GM13976 (cell line): ENCODE data around the gene ADAR.

Experiments
- DNase-seq: peaks from one replicate; pipeline ENCODE4 v3.0.0; 2012; ENCODE audit warnings: low spot score
- in situ Hi-C: fragments of 300-500 bp; cut with MboI; formaldehyde crosslinking; loops from one replicate; pipeline ENCODE4 v1.12.0; 2022; ENCODE audit warnings: low sequenced_read_pairs, mixed read lengths, inconsistent platforms; ENCODE audit not compliant: unreplicated experiment
- TF ChIP-seq, protein P1 (sequence below): IDR thresholded peaks from 2 replicates; pipeline ENCODE4 v1.5.1; 2012; ENCODE audit warnings: borderline replicate concordance, mild to moderate bottlenecking; ENCODE audit not compliant: insufficient read depth; ENCODE audit errors: extremely low read depth, missing control alignments, control extremely low read depth

Gene ADAR

DNA sequence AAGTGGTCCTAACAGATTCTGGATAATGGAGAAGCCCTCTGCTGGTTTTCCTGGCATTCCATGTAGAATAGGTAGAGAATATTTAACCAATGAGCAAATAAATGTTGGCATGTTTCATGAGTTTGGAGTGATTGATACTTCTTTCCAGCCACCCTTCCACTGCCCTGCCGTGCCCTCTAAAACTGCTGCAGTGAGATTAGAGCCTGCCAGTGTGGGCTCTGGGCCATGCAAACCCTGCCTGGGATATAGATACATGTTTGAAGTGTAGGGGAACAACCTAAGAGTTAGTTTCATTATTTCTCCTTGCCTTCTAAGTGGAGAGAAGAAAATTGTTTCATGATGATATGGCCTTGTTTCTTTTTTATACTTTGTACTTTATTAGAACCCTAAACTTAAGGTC is 60.0 kb downstream of the ADAR start:
- DNase-seq = no peak
- in situ Hi-C loops = no loop called here
- TF ChIP-seq, protein P1, sequence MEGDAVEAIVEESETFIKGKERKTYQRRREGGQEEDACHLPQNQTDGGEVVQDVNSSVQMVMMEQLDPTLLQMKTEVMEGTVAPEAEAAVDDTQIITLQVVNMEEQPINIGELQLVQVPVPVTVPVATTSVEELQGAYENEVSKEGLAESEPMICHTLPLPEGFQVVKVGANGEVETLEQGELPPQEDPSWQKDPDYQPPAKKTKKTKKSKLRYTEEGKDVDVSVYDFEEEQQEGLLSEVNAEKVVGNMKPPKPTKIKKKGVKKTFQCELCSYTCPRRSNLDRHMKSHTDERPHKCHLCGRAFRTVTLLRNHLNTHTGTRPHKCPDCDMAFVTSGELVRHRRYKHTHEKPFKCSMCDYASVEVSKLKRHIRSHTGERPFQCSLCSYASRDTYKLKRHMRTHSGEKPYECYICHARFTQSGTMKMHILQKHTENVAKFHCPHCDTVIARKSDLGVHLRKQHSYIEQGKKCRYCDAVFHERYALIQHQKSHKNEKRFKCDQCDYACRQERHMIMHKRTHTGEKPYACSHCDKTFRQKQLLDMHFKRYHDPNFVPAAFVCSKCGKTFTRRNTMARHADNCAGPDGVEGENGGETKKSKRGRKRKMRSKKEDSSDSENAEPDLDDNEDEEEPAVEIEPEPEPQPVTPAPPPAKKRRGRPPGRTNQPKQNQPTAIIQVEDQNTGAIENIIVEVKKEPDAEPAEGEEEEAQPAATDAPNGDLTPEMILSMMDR = no peak

DNA sequence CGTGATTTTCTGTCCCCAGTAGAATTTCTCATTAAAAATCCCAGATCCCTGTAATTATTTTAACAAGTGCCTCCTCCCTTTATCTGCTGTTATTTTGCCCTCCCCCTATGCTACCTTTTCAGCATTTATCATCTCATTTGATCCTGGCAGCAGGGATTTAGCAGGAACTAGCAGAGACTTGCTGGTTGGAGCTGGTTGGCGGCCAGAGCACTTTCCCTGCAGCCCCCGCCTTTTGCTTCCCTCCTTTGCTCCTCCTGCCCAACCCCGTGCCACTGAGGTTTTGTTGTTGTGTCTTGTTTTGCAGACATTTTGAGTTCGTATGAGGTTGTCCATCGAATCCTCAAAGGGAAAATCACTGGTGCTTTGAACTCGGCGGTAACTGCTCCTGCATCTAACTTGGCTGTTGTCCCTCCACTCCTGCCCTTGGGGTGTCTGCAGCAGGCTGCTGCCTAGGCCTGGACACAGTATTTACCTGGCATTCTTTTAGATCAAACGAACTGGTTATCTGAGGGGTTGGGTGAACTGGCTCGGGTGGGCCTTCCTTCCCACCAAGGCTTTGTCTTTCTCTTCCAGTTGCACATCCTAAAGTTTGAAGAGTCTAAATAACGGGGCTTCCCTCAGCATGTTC is 60.8 kb downstream of the ADAR start:
- in situ Hi-C loops = no loop called here
- TF ChIP-seq, protein P1 = no peak
- no peak for DNase-seq

DNA sequence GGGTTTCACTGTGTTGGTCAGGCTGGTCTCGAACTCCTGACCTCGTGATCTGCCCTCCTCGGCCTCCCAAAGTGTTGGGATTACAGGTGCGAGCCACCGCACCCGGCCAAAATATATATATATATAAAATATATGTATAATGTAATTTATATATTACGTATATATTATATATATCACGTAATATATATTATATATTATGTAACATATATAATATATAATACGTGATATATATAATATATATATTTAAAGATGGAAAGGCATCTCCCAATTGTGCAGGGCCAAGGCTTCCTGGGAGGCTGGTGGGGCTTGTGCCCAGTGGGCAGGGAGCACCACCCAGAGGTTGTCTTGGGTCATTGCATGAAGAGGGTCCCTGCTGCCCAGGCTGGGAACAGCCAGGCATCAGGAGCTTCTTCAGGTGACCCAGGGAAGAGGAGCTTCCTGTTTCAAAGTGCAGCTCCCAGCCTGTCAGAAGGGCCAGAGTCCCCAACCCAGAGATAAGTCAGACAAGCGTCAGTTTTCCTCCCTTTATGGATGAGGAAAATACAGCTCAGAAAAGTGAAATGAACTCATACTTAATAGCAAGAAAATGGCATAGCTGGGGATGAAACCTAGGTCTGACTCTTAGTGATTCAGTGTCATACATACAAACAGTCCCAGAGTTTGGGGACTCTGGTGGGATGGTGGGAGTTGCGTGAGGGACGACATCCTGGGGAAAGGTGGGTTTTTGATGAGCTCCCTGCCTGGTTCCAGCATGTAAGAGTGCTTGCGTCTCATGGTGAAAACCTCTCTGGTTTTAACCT is 61.5 kb downstream of the ADAR start:
- peak; percentile 84 for DNase-seq
- in situ Hi-C loops = no loop called here
- TF ChIP-seq, protein P1 = peak; percentile 86

DNA sequence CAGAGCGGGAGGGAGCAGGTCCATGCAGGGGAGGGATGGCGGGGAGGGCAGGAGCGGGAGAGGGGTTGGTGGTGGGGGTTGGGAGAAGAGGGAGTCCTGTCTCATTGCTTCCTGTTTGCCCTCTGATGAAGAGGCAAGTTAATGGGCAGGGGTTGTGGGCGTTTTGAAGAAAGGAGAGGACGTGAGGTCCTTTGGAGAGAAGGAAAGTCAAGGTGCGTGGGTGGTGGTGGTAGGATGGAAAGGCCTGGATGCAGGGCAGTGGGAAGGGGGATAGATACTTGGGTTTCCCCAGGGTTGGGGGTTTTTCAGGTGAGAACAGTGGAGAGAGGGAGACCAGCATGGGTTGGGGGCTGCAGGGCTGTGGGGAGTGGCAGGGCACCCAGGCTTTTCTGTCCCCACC is 66.8 kb downstream of the ADAR start:
- TF ChIP-seq, protein P1 = no peak
- in situ Hi-C loops = loop anchor here (5.0 kb wide), 1 partner anchor 59 kb away; no protein-coding TSS in a partner anchor
- no peak for DNase-seq

DNA sequence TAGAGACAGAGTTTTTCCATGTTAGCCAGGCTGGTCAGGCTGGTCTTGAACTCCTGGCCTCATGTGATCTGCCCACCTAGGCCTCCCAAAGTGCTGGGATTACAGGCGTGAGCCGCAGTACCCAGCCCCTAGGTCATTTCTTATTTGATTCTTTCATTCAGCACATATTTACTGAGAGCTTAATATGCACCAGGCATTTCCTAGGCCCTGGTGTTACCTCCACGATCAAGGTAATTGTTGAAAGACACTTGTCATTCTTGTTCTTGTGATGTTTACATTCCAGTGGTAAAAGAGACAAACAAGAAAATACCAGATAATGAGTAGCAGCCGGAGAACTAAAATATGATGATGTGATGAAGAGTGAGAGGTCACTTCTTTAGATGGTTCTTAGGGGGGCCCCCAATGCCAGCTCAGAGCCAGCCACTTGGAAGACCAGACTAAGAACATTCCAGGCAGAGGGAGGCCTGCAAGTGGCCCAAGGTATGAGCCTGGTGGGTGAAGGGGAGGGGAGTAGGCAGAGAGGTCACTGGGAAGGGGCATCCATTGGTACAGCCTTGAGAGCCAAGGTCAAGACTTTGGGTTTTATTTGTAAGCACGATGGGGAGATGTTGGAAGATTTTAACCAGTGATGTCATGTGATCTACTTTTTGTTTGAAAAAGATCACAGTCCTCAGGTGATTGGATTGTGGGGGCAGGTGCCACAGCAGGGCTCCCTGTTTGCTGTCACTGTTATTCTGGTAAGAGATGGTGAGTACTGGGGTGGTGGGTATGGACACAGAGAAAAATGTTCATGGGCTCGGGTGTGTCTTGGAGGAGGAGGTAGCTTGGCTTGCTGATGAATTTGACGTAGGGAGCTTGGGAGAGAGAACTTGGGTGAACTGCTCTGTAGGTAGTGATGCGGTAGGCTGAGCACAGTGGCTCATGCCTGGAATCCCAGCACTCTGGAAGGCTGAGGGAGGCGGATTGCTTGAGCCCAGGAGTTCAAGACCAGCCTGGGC is 68.2 kb downstream of the ADAR start:
- in situ Hi-C loops = loop anchor here (5.0 kb wide), 1 partner anchor 57 kb away; no protein-coding TSS in a partner anchor
- TF ChIP-seq, protein P1 = no peak

DNA sequence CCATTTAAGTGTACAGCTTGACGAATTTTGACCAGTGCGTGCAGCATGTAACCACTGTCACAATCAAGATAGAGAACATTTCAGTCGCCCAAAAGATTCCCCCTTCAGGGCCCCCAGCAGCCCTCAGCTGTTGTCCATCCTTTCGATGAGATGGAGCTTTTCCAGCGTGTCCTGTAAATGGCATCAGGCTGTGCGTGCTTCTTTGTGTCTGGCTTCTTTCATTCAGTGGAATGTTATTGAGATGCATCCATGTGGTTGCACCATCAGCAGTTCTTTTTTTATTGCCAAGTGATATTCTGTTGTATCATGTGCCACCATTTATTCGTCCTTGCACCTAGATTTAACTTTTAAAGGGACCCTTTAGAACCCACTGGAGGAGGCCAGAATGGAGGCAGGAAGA is 71.4 kb downstream of the ADAR start:
- TF ChIP-seq, protein P1 = no peak
- in situ Hi-C loops = no loop called here
- DNase-seq = no peak

More for the DNA sequence above, 68.2 kb downstream of the ADAR start:
- DNase-seq = no peak
